Esophagus squamous epithelium (tissue), 4 donors: Measurements from ENCODE around the gene SLC17A2.

ENCODE experiments used
- POLR2A ChIP-seq, 4 donors: fragments of 450-650 bp; IDR thresholded peaks; one replicate each; pipeline ENCODE4 v1.6.1; 2017; ENCODE audit warnings: antibody characterized with exemption in 4 of 4, mild to moderate bottlenecking in 4 of 4, moderate library complexity in 3 of 4
- TF ChIP-seq, protein P1 (sequence below), 6 experiments: fragments of 450-650 bp in 4 of 6; fragments of 200-600 bp in 2 of 6; sonication (generic) in 2 of 6; IDR thresholded peaks; one replicate each; pipeline ENCODE4 v1.5.1; 2016 to 2019; ENCODE audit warnings: antibody characterized with exemption in 6 of 6, mild to moderate bottlenecking in 4 of 6, moderate library complexity in 4 of 6

- TF ChIP-seq, protein P1, sequence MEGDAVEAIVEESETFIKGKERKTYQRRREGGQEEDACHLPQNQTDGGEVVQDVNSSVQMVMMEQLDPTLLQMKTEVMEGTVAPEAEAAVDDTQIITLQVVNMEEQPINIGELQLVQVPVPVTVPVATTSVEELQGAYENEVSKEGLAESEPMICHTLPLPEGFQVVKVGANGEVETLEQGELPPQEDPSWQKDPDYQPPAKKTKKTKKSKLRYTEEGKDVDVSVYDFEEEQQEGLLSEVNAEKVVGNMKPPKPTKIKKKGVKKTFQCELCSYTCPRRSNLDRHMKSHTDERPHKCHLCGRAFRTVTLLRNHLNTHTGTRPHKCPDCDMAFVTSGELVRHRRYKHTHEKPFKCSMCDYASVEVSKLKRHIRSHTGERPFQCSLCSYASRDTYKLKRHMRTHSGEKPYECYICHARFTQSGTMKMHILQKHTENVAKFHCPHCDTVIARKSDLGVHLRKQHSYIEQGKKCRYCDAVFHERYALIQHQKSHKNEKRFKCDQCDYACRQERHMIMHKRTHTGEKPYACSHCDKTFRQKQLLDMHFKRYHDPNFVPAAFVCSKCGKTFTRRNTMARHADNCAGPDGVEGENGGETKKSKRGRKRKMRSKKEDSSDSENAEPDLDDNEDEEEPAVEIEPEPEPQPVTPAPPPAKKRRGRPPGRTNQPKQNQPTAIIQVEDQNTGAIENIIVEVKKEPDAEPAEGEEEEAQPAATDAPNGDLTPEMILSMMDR (IDR thresholded peaks at IDR 0.05) = no peak
- no peak for TF ChIP-seq POLR2A (IDR thresholded peaks at IDR 0.05)
These were observed 46.5 kb downstream of the SLC17A2 start for GRCh38 chr6:25883991-25884390.
